OCI-LY3 (cell line): ENCODE results near the gene RSBN1.

Experiments used
- CTCF ChIP-seq: fragments of 200-600, 300-600 bp; sonication (generic); IDR thresholded peaks from 2 replicates; pipeline ENCODE4 v1.5.1; 2014; ENCODE audit warnings: antibody characterized with exemption, low read length, low read depth
- EZH2phosphoT487 ChIP-seq: fragments of 200-600 bp; shearing (Covaris generic); IDR thresholded peaks from 2 replicates; pipeline ENCODE4 v1.6.1; 2018; ENCODE audit warnings: antibody characterized with exemption, mixed run types, low read depth

- TF ChIP-seq CTCF (no peak), EZH2phosphoT487 (no peak)
Measured at GRCh38 chr1:113855630-113856400, 43.5 kb upstream of the RSBN1 start.
